Forelimb muscle (tissue), 1 donor: Measurements from ENCODE around the gene MED27. TPM values are rescaled to one million over a fixed set of nuclear protein-coding genes. Genes with fewer than 3 reads are reported as not detected.
"Not testable (repeated sequence)": the region's sequence is repeated elsewhere in the genome, so short reads cannot be mapped to it uniquely, and the experiment has no call there.

Source experiments
- DNase-seq: peaks from one replicate; pipeline ENCODE4 v3.0.0-alpha.2; 2013; ENCODE audit warnings: low read depth
- polyA plus RNA-seq: library from polyadenylated mRNA; unstranded; fragments of 120-200 nt; gene quantifications from one replicate; pipeline ENCODE4 v1.2.1, GENCODE V29; 2013; ENCODE audit not compliant: insufficient read length

Gene MED27
- polyA plus RNA-seq, 1 donor: 12.9 TPM

DNA sequence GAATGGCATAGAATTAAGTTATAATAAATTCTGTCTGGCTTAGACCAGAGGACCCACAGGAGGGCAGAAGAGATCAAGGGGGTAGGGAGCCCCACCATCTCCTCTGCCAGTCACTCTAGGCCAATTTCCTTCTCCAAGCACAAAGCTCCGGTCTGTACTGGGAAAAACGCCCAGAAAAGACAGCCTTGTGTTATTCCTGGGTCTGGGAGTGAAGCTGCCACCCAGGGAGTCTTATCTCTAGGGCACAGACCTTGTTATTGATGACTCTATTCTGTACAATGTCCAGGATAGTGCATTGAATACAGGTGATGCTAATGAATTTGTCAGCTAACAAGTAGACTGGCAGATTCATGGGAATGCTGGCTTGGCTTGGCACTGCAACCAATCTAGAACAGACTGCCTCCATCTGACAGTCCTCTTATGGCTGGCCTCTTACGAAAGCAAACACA, 60.7 kb downstream of the MED27 start:
- DNase-seq: no peak

DNA sequence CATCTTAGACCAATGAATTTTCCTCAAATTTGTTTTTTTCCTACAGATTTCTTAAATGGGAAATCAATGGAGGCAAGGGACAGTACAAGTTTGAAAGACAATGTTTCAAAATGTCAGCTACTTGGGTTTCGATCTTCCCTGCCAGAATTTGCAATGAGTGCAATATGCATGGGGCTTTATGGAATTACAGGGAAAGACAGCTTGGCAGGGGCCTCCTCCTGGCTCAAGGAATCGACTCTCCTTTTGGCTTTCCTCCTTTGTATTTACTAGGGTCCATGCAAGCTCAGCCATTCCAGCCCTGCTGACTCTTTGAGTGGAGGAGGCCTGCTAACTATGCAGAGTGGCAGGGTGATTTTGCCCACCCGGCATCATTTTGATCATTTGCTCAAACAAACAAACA, 63.2 kb downstream of the MED27 start:
- no peak for DNase-seq

DNA sequence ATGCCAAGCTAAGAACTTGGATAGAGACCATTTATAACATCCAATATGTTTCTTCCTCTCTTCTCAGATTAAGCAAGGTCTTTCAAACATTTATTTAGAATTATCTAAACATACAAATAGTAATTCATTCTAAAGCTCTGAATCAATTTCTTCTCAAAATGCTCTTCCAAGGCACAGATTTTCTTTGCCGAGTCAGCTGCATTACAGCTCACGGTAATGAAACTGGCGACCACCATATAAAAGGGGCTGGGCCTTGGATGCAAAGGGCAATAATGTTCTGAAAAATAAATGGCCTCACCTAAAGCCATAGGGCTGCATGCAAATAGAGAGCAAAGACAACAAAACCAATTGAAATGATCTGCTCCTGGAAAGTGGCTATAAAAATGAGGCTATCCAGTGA, 63.8 kb downstream of the MED27 start:
- DNase-seq: no peak

DNA sequence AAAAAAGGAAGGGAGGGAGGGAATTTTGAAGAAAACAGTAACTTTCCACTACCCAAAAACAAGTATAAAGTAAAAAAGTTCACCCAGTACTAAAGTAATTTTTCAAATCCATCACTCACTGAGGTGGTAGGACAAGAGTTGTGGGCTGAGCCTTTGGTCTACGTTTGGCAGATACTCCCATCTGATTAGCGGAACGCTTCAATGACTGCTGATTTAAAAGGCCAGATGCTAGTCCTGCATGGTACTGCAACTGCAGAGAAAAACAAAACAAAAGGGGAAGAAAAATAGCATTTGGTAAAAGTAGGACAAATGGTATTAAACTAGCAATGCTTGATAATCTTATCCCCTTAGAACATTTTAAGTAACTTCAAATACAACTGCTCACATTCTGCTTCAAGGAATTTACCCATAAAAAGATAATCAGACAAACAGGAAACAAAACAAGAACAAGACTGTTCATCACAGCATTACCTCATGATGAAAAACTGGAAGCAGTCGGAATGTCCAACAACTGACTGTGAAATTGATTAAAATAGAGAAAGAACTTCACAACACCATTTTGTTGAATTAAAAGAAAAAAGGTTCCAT, 65.4 kb downstream of the MED27 start:
- DNase-seq: no peak

DNA sequence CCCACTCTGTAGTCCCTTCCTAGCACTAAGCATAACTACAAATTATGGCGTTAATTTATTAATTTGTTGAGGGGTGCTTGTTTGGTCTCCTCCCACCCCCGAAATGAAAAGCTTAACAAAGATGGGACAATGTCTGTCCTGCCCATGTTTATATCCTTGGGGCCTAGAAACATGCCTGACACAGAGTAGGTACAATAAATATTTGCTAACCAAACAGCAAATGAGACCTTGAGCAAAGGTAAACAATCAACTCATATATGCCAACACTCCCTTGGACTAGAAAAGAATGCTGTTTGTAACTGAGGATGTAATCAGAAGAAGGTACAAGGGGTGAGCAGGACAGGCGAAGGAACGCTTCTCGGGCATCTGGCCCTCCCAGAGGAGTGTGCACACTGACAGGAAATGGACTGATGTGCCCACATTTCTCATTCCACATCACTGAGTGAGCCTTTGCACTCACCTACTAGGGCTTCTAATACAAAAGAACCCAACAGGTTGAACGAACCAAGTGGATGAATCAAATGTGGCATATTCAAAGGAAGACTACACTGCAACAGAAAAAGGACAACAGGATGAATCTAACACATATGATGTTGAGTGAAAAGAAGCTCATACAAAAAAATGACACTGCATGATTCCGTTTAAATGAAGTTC, 66.8 kb downstream of the MED27 start:
- DNase-seq: no peak

DNA sequence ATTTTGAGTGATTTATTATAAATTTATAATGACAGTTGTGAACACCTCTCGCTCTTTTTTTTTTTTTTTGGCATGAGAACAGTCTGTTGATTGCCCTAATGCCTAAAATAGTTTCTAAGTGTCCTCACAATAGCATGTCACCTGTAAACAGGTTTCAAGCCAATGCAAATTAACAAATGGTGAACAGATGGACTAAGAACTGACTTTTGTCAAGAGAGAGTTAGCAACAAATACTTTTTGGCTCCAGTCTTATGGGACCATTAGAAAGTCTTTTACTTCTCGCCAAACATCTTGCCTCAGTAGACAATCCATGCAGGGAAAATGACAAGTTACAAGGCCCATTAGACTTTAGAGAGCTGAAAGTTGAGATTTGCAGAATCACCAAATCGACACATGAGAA, 67.8 kb downstream of the MED27 start:
- DNase-seq: no peak

DNA sequence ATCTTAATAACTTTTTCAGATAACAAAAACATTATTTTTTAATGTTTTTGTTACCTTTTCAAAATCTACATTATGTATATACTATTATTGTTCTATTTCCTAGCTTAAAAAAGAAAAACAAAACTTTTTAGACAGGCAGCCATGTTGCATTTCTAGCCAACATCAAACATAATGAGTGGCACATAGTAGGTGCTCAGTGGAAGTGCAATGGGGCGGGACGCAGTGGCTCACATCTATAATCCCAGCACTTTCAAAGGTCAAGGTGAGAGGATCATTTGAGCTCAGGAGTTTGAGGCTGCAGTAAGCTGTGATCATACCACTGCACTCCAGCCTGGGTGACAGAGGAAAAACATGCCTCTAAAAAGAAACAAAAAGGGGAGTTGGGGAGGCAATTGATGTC, 68.4 kb downstream of the MED27 start:
- no peak for DNase-seq

DNA sequence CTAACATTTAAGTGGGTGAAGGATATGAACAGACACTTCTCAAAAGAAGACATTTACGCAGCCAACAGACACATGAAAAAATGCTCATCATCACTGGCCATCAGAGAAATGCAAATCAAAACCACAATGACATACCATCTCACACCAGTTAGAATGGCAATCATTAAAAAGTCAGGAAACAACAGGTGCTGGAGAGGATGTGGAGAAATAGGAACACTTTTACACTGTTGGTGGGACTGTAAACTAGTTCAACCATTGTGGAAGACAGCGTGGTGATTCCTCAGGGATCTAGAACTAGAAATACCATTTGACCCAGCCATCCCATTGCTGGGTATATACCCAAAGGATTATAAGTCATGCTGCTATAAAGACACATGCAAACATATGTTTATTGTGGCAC, 69.5 kb downstream of the MED27 start:
- not testable (repeated sequence) for DNase-seq

DNA sequence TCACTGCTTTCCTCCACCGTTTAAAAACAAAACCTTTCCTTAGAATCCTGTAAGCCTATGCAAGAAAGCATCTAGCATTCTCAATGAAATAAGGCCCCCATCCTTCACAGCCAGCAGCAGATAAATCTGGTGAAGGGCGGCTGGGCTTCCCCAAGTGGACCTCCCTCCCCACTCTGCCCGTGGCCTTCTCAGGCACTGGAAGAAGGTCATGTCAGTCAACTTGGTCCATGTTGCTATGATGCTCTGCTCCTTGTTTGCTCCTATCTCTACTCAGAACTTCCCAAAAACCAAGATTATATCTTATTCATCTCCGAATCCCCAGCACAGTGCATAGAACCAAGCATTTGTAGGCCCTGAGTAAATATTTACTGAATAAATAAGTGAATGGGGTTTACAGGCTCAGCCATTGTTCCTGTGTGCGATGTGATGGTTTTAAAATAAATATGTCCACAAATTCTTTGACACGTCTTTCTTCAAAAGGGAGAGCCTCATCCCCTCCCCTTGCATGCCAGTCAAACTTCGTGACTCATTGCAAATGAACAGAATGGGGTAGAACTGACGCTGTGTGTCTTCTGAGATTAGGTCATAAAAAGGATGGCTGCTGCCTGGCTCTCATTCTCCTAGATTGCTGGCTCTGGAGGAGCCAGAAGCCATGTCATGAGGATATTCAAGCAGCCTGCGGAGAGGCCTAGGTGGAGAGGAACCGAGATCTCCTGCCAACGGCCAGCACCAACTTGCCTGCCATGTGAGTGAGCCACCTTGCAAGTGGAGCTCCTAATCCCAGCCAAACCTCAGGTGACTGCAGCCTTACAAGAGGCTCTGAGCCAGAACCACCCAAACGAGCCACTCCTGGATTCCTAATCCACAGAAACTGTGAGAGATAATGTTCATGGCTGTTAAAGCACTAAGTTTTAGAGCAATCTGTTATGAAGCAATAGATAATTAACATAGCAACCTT, 70.5 kb downstream of the MED27 start:
- DNase-seq: no peak

DNA sequence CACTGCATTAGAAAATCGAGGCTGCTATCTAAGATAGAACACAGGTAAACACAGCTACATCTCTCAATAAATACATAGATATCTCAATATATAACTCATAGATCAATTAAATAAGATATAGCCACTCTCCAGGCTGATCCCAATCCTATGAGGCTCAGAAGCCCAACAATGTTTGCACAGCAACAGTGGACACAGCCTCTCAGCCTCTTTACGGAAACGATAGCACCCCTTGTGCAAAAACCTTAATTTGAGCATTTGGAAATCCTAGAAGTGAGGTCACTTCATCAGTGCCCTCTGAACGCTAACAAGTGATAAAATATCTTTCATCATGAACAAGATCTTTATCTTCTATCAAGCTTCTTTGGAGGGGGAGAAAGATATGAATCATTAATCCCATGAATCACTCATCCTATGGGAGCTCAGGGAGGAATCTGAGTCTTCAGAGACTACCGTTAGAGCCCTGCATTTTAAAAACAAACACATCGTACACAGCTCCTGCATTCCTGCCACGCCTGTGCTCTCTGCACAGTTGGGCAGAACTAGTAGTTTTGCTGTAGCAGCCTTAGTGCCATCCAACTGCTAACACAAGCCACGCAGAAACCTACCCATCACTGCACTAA, 71.4 kb downstream of the MED27 start:
- DNase-seq: no peak

DNA sequence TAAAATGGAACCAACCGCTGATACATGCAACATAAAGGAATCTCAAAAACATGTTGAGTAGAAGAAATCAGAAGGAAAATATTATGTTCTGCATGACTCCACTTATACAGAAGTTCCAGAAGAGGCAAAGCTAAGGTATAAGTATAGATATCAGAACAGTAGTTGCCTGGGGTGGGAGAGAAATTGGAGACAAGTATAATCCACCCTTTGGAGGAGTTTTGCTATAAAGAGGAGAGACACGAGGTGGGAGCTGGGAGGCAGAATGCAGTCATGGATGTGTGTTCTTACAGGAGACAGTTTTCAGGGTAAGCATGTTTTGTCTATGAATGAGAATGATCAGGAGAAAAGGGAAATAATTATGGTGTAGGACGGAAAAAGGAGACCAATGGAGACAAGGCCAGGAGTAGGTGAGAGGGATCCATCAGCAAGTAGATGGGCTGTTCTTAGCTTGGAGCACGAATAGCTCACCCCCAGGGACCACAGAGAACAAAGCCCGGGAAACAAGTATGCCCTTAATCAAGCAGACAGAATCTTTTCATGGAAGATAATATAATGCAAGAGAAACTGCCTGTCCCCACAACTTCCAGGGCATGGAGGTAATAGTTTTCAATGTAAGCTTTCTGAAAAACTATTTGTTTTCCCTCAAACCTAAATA, 72.2 kb downstream of the MED27 start:
- no peak for DNase-seq

DNA sequence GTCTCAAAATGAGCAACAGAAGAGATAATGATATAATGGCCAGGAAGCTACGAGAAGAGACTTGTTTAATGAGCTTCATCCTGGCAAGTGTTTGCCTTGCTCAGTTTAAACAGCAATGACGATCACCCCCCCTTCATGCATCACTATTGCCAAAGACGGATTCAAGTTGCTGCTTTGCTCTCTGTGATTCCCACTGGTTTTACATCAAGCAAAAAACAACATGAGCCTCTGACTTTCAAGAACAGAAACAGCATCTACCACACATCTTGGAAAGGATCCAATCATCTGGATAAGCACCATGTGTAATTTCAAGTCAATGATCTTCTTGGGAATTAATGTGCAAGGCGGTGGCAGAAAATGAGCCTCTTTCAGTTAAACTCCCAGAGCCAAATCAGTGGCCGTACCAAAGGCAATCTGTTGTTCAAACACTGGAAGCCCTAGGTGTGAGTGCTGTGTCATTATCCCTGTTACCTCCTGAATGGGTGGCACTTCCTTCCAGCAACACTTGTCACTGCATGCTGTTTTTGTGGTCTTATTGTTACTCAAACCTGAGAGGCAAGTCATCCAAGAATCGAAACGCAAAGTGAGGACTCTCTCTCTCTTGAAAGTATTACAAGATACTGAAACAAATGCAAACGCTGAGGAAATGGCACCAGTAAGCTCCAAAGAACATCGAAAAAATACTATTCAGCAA, 72.8 kb downstream of the MED27 start:
- DNase-seq: peak; percentile 20

DNA sequence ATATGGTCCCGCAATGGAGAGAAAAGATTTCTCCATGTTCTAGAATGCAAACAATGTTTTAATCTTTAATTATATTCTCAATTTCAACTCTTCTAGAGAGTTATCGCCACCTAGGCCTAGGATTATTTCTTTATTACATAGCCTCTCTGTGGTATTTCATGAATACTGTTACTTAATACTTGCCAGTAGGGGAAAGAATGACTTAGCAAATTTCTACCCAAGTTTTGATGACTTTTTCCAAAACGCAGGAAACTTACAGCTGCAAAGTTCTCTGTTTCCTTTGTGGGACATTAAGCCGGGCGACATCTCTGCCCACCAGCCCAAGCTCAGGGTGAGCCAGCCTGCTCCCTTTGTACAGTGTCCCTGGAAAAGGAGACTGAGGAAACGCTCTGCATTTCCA, 73.8 kb downstream of the MED27 start:
- no peak for DNase-seq

DNA sequence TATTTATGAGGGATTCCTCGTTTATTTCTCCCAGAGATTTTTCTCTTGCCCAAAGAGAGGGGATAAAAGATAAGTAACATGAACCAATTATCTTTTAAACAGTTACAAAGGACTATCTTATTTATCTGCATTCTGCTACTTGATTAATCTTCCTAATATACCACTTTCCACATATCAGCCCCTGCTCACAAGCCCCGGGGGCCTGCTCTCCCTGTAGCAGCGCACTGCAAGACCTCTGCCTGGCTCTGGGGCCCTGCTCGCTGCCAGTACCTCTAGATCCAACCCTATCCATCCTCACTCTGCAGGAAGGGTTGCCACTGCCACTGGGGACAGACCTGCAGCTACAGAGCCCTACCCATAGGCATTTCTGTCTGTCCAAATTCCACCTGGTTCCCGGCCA, 75.3 kb downstream of the MED27 start:
- no peak for DNase-seq

DNA sequence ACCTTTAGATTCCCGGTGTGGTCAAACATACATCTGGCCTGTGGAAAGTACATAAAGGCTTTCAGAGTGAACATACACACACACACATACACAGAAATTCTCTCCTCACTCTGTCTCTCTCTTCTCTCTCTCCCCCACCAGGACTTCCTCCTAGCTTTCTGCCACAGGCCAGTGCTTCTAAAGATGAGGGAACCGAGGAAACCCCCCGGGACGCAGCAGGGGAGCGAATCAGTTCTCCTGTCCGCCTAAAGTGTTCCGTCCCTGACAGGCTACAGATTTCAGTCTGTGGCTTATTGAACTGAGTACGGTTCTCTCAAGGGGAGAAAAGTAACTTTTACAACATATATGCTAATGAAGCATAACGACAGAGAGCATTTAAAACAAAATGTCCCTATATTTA, 75.8 kb downstream of the MED27 start:
- no peak for DNase-seq

DNA sequence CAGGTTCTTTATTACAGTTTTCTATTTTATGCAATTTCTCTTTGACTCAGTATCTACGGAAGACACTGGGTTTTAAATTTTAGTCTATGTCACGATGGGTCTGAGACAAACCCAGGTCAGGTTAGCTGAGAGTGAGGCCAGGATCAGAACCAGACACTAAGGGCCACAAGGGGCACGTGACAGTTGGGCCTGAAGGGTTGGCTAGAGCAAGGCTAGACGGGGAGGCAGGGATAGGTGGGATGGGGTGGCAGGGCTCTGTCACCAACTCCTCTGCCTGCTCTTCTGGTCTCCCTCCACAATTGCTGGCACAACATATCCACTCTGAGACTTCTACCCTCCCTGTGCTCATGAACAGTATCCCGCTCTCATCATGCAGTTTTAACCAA, 76.4 kb downstream of the MED27 start:
- no peak for DNase-seq

DNA sequence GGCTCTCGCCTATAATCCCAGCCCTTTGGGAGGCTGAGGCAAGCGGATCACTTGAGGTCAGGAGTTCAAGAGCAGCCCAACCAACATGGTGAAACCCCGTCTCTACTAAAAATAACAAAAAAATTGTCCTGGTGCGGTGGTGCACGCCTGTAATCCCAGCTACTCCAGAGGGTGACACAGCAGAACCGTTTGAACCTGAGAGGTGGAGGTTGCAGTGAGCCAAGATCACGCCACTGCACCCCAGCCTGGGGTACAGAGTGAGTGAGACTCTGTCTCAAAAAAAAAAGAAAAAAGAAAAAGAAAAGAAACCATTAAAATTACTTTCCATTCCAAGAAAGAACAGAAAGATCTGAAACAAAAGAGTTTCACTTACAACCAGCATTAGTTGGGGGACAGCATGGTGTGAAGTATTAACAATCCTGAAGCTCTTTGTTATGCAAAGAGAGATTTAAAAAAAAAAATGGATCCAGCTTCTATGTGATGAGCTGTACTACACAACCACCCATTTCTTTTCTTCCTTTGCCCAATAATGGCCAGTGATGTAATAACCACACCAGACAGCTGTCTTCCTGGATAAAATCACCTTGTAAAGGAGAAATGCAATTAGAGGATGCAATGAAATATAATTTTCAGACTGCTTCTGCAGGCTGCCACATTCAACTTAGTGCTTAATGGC, 76.9 kb downstream of the MED27 start:
- DNase-seq: no peak

DNA sequence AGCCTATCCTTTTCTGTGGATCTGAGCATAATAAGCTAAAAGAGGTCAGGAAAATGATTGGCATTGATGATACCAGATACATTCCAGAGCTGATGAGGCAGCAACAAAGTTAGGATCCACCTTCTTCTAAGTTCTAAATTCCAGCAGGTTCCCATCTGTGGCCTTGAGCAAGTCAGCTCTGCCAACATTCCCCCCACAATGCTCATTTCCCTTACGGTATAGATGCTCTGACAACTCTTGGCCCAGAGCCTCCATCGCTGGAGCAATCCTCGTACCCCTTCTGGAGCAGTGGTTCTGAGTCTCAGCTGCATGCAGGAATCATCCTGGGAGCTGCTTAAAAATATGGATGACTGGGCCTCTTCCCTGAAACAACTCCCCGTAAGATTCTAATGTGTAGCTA, 78.1 kb downstream of the MED27 start:
- no peak for DNase-seq

DNA sequence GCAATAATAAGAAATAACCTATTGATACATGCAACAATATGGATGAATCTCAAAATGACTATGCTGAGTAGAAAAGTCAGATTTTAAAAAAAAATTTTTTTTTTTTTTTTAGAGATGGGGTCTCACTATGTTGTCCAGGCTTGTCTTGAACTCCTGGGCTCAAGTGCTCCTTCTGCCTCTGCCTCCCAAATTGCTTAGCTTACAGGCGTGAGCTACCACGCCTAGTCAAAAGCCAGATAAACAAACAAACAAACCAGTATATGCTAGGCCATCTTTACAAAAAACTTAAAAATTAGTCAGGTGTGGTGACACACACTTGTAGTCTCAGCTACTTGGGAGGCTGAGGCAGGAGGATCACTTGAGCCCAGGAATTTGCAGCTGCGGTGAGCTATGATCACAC, 79.0 kb downstream of the MED27 start:
- DNase-seq: no peak

DNA sequence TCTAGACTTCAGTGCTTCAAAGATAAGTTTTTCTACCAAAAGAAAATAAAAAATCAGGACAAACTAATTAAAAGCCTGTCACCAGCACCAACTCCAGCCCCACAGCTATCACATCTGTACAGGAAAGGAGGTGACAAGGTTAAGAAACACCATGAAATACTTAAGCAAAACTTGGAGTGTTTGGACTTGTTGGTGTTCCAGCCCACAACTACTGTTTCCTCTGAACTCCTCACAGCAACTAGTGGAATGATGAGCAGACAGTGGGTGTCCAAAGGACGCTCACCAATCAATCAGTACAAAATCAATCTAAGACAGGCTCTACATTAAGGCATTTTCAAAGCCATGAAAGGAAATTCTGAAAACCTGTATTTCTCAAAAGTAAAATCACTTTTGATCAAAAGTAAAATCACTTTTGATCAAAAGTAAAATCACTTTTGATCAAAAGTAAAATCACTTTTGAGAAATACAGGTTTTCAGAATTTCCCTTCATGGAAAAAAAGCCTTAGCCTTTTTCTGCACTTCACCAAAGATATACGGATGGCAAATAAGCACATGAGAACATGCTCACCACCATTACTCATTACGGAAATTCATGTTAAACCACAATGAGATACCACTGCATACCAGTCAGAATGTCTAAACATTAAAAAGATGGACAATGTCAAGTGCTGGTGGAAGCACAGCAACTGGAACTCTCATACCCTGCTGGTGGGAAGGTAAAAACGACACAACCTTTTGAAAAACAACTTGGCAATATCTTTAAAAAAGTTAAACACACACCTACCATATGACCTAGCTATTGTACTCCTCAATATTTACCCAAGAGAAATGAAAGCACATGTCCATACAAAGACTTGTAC, 79.7 kb downstream of the MED27 start:
- no peak for DNase-seq
